IMR-90 (cell line): ENCODE results near the gene GRIN2A. TPM values are rescaled to one million over a fixed set of nuclear protein-coding genes. Genes with fewer than 3 reads are reported as not detected.

Source experiments
- ATAC-seq: fragments of 200-7000 bp; cut with Tn5 transposase; 2 replicates; pipeline ENCODE4 v1.9.1; 2020; ENCODE audit warnings: low read depth, mild to moderate bottlenecking, moderate library complexity
- BruUV-seq: library from RNA; stranded (reverse); fragments of 400-500 nt; replicated peaks from 2 replicates; lab custom pipeline; 2021; lab: Mats Ljungman, UMichigan
- CTCF ChIA-PET: fragments of 300-600 bp; formaldehyde crosslinking; extraction: SDS; loops from one replicate; lab custom pipeline; 2021; ENCODE audit warnings: antibody characterized with exemption; lab: Yijun Ruan, JAX
- POLR2A ChIA-PET: fragments of 300-600 bp; sonication (Branson Sonifier 250); formaldehyde crosslinking; loops from one replicate; lab custom pipeline; 2022; ENCODE audit warnings: antibody characterized with exemption; ENCODE audit not compliant: unreplicated experiment; lab: Charles Lee
- DNase-seq: peaks from one replicate; pipeline ENCODE4 v3.0.0; 2013
- H2AFZ ChIP-seq: replicated peaks from 2 replicates; pipeline ENCODE3; 2013; ENCODE audit warnings: low read length, mild to moderate bottlenecking; ENCODE audit not compliant: poor library complexity
- H2AK5ac ChIP-seq: 2 replicates; pipeline ENCODE4 v1.6.1; 2013; ENCODE audit warnings: low read depth, low read length, inconsistent platforms
- H2AK9ac ChIP-seq: replicated peaks from 2 replicates; pipeline ENCODE3; 2013; ENCODE audit warnings: mild to moderate bottlenecking, low read depth, low read length, moderate library complexity; ENCODE audit not compliant: poor library complexity
- H2BK120ac ChIP-seq: 2 replicates; pipeline ENCODE4 v1.6.1; 2013; ENCODE audit warnings: low read depth, low read length, inconsistent platforms
- H2BK15ac ChIP-seq: 3 replicates; pipeline ENCODE4 v1.6.1; 2013; ENCODE audit warnings: low read depth, low read length, inconsistent platforms
- H2BK20ac ChIP-seq: 2 replicates; pipeline ENCODE4 v1.6.1; 2013; ENCODE audit warnings: low read depth, mild to moderate bottlenecking, inconsistent platforms, low read length, moderate library complexity
- H2BK5ac ChIP-seq: 2 replicates; pipeline ENCODE4 v1.6.1; 2013; ENCODE audit warnings: mild to moderate bottlenecking, low read depth, low read length, inconsistent platforms; ENCODE audit not compliant: poor library complexity, severe bottlenecking
- H3K14ac ChIP-seq: replicated peaks from 2 replicates; pipeline ENCODE4 v1.6.1; 2013; ENCODE audit warnings: low read depth, low read length, inconsistent platforms
- H3K18ac ChIP-seq: 2 replicates; pipeline ENCODE4 v1.6.1; 2013; ENCODE audit warnings: low read depth, low read length, control low read depth
- H3K23ac ChIP-seq: 2 replicates; pipeline ENCODE4 v1.6.1; 2013; ENCODE audit warnings: low read depth, low read length, inconsistent platforms
- H3K27ac ChIP-seq: 2 replicates; pipeline ENCODE4 v1.5.1; 2013; ENCODE audit warnings: mild to moderate bottlenecking, control low read depth, low read length; ENCODE audit not compliant: insufficient read depth
- H3K27me3 ChIP-seq: 2 replicates; pipeline ENCODE4 v1.6.1; 2013; ENCODE audit warnings: low read length; ENCODE audit not compliant: control insufficient read depth, insufficient read depth
- H3K36me3 ChIP-seq: 2 replicates; pipeline ENCODE4 v1.6.1; 2013; ENCODE audit warnings: low read length, mixed read lengths; ENCODE audit not compliant: control insufficient read depth, insufficient read depth
- H3K4ac ChIP-seq: 2 replicates; pipeline ENCODE4 v1.6.1; 2013; ENCODE audit warnings: low read depth, low read length, inconsistent platforms
- H3K4me1 ChIP-seq: 2 replicates; pipeline ENCODE4 v1.6.1; 2013; ENCODE audit warnings: low read length, mixed read lengths; ENCODE audit not compliant: control insufficient read depth, insufficient read depth
- H3K4me2 ChIP-seq: 2 replicates; pipeline ENCODE4 v1.6.1; 2013; ENCODE audit warnings: low read depth, mild to moderate bottlenecking, control low read depth, low read length, moderate library complexity
- H3K4me3 ChIP-seq: 2 replicates; pipeline ENCODE4 v1.5.1; 2013; ENCODE audit warnings: low read depth, mild to moderate bottlenecking, control low read depth, low read length, moderate library complexity; ENCODE audit not compliant: insufficient read depth
- H3K56ac ChIP-seq: 2 replicates; pipeline ENCODE4 v1.6.1; 2013; ENCODE audit warnings: low read length, inconsistent platforms; ENCODE audit not compliant: insufficient read depth; ENCODE audit errors: extremely low read depth
- H3K79me1 ChIP-seq, 2 experiments: 2 replicates each; pipeline ENCODE4 v1.6.1; 2013; ENCODE audit warnings: low read length in 2 of 2, inconsistent platforms in 1 of 2, low read depth in 1 of 2
- H3K9ac ChIP-seq: 2 replicates; pipeline ENCODE4 v1.6.1; 2013; ENCODE audit warnings: low read depth, low read length, control low read depth
- H3K9me1 ChIP-seq: 2 replicates; pipeline ENCODE4 v1.6.1; 2013; ENCODE audit warnings: low read length, inconsistent platforms; ENCODE audit not compliant: insufficient read depth
- H3K9me3 ChIP-seq: 2 replicates; pipeline ENCODE4 v1.6.1; 2013; ENCODE audit warnings: low read length; ENCODE audit not compliant: control insufficient read depth, insufficient read depth
- H4K20me1 ChIP-seq: 2 replicates; pipeline ENCODE4 v1.6.1; 2013; ENCODE audit warnings: low read length, inconsistent platforms; ENCODE audit not compliant: insufficient read depth
- H4K5ac ChIP-seq: 2 replicates; pipeline ENCODE4 v1.6.1; 2013; ENCODE audit warnings: mild to moderate bottlenecking, low read depth, low read length, control low read depth
- H4K8ac ChIP-seq, 2 experiments: 2 replicates each; pipeline ENCODE4 v1.6.1; 2013; ENCODE audit warnings: low read depth in 2 of 2, low read length in 2 of 2, control low read depth in 1 of 2, inconsistent platforms in 1 of 2
- H4K91ac ChIP-seq: 2 replicates; pipeline ENCODE4 v1.6.1; 2013; ENCODE audit warnings: low read depth, low read length, inconsistent platforms; ENCODE audit not compliant: insufficient read depth
- BHLHE40 ChIP-seq: fragments of 150-350 bp; IDR thresholded peaks from 2 replicates; pipeline ENCODE4 v1.6.1; 2016; ENCODE audit warnings: mild to moderate bottlenecking, low read depth, low read length
- CHD1 ChIP-seq: IDR thresholded peaks from 2 replicates; pipeline ENCODE4 v1.6.1; 2012; ENCODE audit warnings: low read depth, low read length, improper control_type of control experiment
- FOS ChIP-seq: fragments of 150-350 bp; IDR thresholded peaks from 2 replicates; pipeline ENCODE4 v1.6.1; 2016; ENCODE audit warnings: low read depth, low read length
- MAFK ChIP-seq: IDR thresholded peaks from 2 replicates; pipeline ENCODE4 v1.6.1; 2012; ENCODE audit warnings: low read depth, low read length, improper control_type of control experiment
- MXI1 ChIP-seq: IDR thresholded peaks from 2 replicates; pipeline ENCODE4 v1.6.1; 2012; ENCODE audit warnings: low read depth, mild to moderate bottlenecking, low read length, moderate library complexity, borderline replicate concordance
- POLR2A ChIP-seq: IDR thresholded peaks from 2 replicates; pipeline ENCODE4 v1.6.1; 2012; ENCODE audit warnings: mild to moderate bottlenecking, low read depth, low read length
- RCOR1 ChIP-seq: IDR thresholded peaks from 2 replicates; pipeline ENCODE4 v1.6.1; 2012; ENCODE audit warnings: mild to moderate bottlenecking, low read length, improper control_type of control experiment; ENCODE audit not compliant: insufficient replicate concordance
- RFX5 ChIP-seq: IDR thresholded peaks from 2 replicates; pipeline ENCODE4 v1.8.0; 2012; ENCODE audit warnings: low read depth, mild to moderate bottlenecking, low read length, moderate library complexity
- SMC3 ChIP-seq: fragments of 150-350 bp; IDR thresholded peaks from 2 replicates; pipeline ENCODE4 v1.6.1; 2016; ENCODE audit warnings: low read depth, mild to moderate bottlenecking, antibody characterized with exemption, low read length, moderate library complexity
- WGBS, 2 experiments: methylation state at CpG; one replicate each; pipeline versions ENCODE4 v1.1.5 to v1.1.7; 2013; ENCODE audit warnings: missing lambda C conversion rate in 2 of 2; ENCODE audit not compliant: insufficient read length in 1 of 2; ENCODE audit errors: extremely low coverage in 2 of 2; 5-methylcytosine and 5-hydroxymethylcytosine counted together
- dilution Hi-C: fragments of 300-500 bp; cut with HindIII; formaldehyde crosslinking; loops from one replicate; pipeline ENCODE4 v1.14.3; 2018; ENCODE audit warnings: low sequenced_read_pairs; ENCODE audit not compliant: unreplicated experiment
- in situ Hi-C: fragments of 300-500 bp; cut with MboI; formaldehyde crosslinking; loops from 3 replicates; pipeline ENCODE4 v1.14.3; 2019; ENCODE audit warnings: low sequenced_read_pairs, inconsistent platforms, mixed read lengths
- intact Hi-C: fragments of 100-400 bp; cut with micrococcal nuclease; formaldehyde crosslinking; loops from 2 replicates; pipeline ENCODE4 v1.10.0; 2022
- polyA plus RNA-seq, 3 experiments: library from polyadenylated mRNA; depleted of rRNA; stranded (reverse); fragments of >200 nt; gene quantifications; 2 replicates each; pipeline ENCODE4 v1.2.3, GENCODE V29; 2012; ENCODE audit warnings: low replicate concordance in 1 of 3
- total RNA-seq: library from RNA; depleted of rRNA; stranded (reverse); fragments of >200 nt; gene quantifications from 2 replicates; pipeline ENCODE4 v1.2.3, GENCODE V29; 2012
- TF ChIP-seq, protein P1 (sequence below): conservative IDR thresholded peaks from 2 replicates; pipeline ENCODE4 v1.5.1; 2012; ENCODE audit warnings: mild to moderate bottlenecking, low read depth, low read length, improper control_type of control experiment
- TF ChIP-seq, protein P2 (sequence below): fragments of 150-350 bp; IDR thresholded peaks from 2 replicates; pipeline ENCODE4 v1.6.1; 2016; ENCODE audit warnings: low read depth, mild to moderate bottlenecking, low read length, moderate library complexity, borderline replicate concordance

GRIN2A gene
- total and polyA plus RNA-seq, 2 of the 4 experiments (the other 2 are of a cell fraction): under 0.01 TPM; not detected in 1

DNA sequence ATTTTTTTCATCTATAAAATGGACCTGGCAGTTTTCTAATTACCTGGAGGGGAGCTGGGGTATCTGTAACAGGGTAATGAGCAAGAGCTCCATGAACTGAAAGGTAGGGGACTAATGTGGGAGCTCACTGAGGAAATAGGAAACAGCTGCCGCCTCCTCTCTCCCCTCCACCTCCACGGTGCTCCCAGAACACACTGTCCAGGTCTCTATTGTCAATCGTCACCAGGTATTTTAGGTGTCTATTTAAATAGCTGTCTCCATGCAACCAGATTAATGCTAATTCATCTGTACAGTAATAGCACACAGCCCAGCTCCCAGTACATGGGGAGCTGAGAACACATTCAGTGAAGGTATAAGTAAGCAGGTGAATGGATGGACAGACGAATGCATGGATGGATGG is 233.3 kb downstream of the GRIN2A start:
- no peak overlapping the region for H3K4me2 ChIP-seq
- no peak overlapping the region for H3K9ac ChIP-seq
- H2AFZ ChIP-seq: no peak overlapping the region
- H3K27me3 ChIP-seq: no peaks in the 10 kb centered on the region
- BruUV-seq: no TSS peak
- POLR2A ChIA-PET: no interaction called here
- in situ Hi-C loops (no loop called here), dilution Hi-C loops (no loop called here), intact Hi-C loops (no loop called here)
- ATAC-seq (no peak), DNase-seq (no peak)
- no peak overlapping the region for H2AK9ac ChIP-seq
- no peak overlapping the region for H4K91ac ChIP-seq
- H2BK5ac ChIP-seq: no peak overlapping the region
- no peak overlapping the region for H4K8ac ChIP-seq
- H3K9me1 ChIP-seq: no peaks in the 10 kb centered on the region
- no peak overlapping the region for H3K56ac ChIP-seq
- H2BK20ac ChIP-seq: no peak overlapping the region
- no peak overlapping the region for H3K14ac ChIP-seq
- no peak overlapping the region for H3K23ac ChIP-seq
- TF ChIP-seq SMC3 (no peak), RFX5 (no peak), POLR2A (no peak), BHLHE40 (no peak), CHD1 (no peak), FOS (no peak), MAFK (no peak), MXI1 (no peak), RCOR1 (no peak)
- TF ChIP-seq, protein P1, sequence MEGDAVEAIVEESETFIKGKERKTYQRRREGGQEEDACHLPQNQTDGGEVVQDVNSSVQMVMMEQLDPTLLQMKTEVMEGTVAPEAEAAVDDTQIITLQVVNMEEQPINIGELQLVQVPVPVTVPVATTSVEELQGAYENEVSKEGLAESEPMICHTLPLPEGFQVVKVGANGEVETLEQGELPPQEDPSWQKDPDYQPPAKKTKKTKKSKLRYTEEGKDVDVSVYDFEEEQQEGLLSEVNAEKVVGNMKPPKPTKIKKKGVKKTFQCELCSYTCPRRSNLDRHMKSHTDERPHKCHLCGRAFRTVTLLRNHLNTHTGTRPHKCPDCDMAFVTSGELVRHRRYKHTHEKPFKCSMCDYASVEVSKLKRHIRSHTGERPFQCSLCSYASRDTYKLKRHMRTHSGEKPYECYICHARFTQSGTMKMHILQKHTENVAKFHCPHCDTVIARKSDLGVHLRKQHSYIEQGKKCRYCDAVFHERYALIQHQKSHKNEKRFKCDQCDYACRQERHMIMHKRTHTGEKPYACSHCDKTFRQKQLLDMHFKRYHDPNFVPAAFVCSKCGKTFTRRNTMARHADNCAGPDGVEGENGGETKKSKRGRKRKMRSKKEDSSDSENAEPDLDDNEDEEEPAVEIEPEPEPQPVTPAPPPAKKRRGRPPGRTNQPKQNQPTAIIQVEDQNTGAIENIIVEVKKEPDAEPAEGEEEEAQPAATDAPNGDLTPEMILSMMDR: no peak
- TF ChIP-seq, protein P2, sequence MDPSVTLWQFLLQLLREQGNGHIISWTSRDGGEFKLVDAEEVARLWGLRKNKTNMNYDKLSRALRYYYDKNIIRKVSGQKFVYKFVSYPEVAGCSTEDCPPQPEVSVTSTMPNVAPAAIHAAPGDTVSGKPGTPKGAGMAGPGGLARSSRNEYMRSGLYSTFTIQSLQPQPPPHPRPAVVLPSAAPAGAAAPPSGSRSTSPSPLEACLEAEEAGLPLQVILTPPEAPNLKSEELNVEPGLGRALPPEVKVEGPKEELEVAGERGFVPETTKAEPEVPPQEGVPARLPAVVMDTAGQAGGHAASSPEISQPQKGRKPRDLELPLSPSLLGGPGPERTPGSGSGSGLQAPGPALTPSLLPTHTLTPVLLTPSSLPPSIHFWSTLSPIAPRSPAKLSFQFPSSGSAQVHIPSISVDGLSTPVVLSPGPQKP: no peak
- H4K5ac ChIP-seq: no peak overlapping the region
- H3K4me3 ChIP-seq: no peak overlapping the region
- no peak overlapping the region for H2BK15ac ChIP-seq
- CTCF ChIA-PET: no interaction called here
- H2AK5ac ChIP-seq: no peak overlapping the region
- no peak overlapping the region for H3K27ac ChIP-seq
- no peak overlapping the region for H3K4ac ChIP-seq
- 33% methylated on average over 1 of the region's 4 CpGs; no CpG with 5 or more reads in 1 of the 2 experiments for WGBS, 2 experiments
- H2BK120ac ChIP-seq: no peak overlapping the region
- no peaks in the 10 kb centered on the region for H4K20me1 ChIP-seq
- peaks cover 23% of the 10 kb centered on the region for H3K9me3 ChIP-seq
- no peaks in the 10 kb centered on the region for H3K4me1 ChIP-seq
- no peak overlapping the region for H3K18ac ChIP-seq
- no peaks in the 10 kb centered on the region for H3K36me3 ChIP-seq
- no peaks in the 10 kb centered on the region for H3K79me1 ChIP-seq
